ENCODE measurements around the gene DBT. TPM values are rescaled to one million over a fixed set of nuclear protein-coding genes. Genes with fewer than 3 reads are reported as not detected.

Gene DBT
- total RNA-seq, 1 experiment from 2014 or later = 13.1 TPM

Small RNA genes lying within 50 kb of the gene (small RNA-seq; reads per million reads assigned to genes)
- gene AL445928.1 (not detected), gene MIR553 (not detected), gene RPL23AP90 (not detected)

Other genes starting within 250 kb of the DBT start
- 8.4 and 14.8 TPM in 2 replicates for gene SASS6, start 116.9 kb downstream of the DBT start, total RNA-seq (2014; rRNA removed; shearing (Covaris generic); ENCODE audit: low replicate concordance)
- gene TRMT13, start 116.7 kb downstream of the DBT start, total RNA-seq (2014; rRNA removed; shearing (Covaris generic); ENCODE audit: low replicate concordance) = 39.3 and 71.1 TPM in 2 replicates
- gene LRRC39, start 71.6 kb downstream of the DBT start, total RNA-seq (2014; rRNA removed; shearing (Covaris generic); ENCODE audit: low replicate concordance) = 3.5 and 5.2 TPM in 2 replicates
- gene RTCA, start 16.4 kb upstream of the DBT start, total RNA-seq (2014; rRNA removed; shearing (Covaris generic); ENCODE audit: low replicate concordance) = 59.5 and 77.0 TPM in 2 replicates
- 24.7 and 25.7 TPM in 2 replicates for gene CDC14A, start 102.7 kb upstream of the DBT start, total RNA-seq (2014; rRNA removed; shearing (Covaris generic); ENCODE audit: low replicate concordance)

Measured in Karpas-422 (cell line).